ENCODE results near the gene ELL2.
"Not testable (repeated sequence)": the region's sequence is repeated elsewhere in the genome, so short reads cannot be mapped to it uniquely, and the experiment has no call there.

Gene ELL2

DNA sequence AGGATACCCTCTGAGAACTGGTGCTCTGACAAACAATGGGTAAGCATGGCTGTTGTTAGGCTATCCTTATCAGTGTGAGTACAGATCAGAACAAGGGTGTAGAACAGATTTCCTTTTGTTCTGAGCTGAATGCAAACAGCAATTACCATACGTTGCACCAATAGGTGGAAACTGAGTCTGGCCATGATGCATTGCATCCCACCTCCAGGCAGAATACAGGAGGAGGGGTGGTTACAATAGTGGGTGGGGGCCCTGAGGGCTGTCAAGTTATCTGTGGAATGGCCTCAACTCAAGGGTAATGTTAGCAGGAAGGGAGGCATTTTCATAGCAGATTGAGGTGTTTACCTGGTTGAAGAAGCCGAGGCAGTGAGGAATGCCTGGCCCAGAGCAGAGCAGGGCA, 84.9 kb downstream of the ELL2 start:
- no peak for DNase-seq

DNA sequence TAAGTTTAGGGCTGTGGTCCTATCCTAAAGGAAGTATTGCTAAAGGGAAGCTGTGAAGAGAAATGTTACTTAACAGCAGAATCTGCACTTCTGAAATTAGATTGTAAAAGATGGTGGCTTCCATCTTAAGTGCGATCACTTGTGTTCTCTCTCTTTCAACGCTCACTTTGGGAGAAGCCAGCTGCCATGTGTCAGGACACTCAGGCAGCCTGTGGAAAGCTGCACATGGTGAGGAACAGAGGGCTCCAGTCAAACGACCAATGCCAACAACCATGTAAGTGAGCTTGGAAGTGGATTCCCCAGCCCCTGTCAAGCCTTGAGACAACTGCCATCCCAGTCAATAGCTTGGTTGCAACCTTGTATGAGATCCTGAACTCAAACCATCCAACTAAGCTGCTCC, 87.4 kb downstream of the ELL2 start:
- DNase-seq: no peak

DNA sequence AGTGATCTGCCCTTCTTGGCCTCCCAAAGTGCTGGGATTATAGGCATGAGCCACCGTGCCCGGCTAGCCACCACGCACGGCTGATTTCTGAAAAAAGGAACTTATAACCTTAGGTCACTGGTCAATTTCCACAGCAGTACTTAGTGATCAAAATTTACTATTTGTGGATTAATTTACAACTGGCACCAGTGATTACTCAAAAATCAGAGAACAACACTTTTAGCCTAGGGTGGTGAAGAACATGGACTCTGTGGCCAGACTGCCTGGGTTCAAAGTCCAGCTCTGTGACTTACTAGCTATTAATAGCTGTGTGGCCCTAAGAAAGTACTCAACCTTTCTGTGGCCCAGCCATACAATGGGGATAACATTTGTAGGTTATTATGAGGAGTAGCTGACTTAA, 88.3 kb downstream of the ELL2 start:
- DNase-seq: no peak

DNA sequence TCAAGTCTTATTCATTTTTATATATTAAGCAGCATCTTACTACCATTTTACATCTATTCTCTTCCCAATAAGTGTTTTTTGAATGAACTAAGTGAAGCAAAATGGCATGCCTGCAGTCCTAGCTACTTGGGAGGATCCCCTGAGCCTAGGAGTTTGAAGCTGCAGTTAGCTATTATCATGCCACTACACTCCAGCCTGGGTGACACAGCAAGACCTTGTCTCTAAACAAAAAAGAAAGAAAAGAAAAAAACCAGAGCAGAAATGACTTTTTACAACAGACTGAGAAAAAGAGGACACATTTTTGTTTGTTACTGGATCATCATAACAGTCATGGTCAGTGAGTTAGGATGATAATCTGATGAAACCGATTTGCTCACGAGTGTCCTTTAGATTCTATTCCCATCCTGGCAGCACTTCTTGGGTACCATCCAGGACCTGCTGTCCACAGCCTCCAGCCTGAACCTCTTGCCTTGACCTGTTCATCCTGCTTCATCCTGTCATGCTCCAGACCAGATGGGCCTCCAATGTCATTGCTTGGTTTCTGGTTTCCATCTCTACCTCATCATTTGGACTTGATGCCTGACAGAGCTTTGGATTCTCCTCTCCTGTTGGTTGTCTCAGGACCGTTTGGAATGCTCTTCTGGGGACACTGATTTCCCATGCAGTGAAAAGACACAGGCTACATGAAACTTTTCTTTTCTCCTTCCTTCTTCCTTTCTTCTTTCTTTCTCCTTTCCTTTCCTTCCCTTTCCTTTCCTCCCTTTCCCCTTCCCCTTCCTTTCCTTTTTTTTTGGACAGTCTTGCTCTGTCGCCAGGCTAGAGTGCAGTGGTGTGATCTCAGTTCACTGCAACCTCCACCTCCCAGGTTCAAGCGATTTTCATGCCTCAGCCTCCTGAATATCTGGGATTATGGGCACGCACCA, 89.0 kb downstream of the ELL2 start:
- DNase-seq: no peak

DNA sequence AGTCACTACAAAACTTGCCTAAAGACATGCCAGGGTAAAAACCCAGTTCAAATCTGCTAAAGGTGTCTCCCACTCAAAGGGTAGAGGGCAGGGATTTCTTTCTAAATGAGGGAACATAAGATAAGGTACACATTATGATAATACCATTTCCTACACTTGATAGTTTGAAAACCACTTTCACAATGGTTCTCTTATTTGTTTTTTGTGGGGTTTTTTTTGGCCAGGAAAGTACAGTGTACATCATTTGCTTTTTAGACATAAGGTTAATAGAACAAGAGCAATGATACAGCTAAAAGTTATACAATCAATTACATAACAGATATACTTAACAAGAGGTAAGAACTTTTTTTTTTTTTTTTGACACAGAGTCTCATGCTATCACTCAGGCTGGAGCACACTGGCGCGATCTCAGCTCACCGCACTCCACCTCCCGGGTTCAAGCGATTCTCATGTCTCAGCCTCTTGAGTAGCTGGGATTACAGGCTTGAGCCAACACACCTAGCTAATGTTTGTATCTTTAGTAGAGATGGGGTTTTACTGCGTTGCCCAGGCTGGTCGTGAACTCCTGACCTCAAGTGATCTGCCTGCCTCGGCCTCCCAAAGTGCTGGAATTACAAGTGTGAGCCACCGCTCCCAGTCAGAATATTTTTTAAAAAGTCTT, 90.4 kb downstream of the ELL2 start:
- DNase-seq: no peak

DNA sequence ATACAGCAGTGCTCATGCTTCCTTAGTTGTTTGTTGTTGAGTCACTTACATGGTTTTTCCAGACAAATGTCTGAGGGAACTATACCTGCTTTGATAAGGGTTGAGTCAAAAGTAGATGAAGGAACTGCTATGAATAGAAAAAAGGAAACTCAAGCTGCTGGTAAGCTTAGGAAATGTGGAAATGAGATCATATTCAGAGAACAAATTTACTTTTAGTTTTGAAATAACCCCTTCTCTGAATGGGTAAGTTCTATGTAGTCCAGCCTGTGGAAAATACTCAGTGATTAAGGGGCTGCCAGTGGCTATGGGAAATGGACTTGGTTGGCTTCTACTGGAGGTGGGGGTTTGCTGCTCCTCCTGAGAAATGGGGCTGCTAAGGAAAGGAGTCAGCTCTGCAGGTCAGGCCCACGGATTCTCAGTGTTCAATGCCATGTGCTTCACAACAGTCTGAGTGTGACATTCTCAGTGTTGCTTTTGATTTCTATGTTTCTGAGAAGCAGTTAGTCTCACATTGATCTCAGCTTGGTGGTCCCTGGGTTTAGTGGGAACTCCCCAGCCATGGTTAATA, 91.5 kb downstream of the ELL2 start:
- no peak for DNase-seq

DNA sequence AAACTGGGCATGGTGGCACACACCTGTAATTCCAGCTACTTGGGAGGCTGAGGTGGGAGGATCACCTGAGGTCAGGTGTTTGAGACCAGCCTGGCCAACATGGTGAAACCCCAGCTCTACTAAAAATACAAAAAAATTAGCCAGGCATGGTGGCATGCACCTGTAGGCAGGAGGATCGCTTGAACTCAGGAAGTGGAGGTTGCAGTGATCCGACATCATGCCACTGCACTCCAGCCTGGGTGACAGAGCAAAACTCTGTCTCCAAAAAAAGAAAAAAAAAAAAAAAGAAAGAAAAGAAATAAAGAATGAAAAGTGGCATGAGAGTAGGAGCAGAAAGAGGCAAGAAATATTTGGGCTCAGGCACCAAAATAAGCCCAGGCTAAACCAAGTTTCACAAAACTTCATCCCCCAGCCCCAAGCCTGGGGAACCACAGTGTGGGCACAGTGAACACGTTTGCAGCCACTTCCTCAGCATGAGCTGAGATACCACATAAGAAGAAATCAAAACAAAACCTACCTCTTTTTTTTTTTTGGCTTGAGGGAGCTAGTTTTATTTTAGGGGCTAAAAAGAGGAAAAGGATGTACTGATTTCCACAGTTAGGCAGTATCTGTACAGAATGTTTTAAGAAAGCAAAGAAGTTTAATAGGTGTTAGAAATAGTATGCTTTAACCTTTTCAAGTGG, 92.3 kb downstream of the ELL2 start:
- not testable (repeated sequence) for DNase-seq

DNA sequence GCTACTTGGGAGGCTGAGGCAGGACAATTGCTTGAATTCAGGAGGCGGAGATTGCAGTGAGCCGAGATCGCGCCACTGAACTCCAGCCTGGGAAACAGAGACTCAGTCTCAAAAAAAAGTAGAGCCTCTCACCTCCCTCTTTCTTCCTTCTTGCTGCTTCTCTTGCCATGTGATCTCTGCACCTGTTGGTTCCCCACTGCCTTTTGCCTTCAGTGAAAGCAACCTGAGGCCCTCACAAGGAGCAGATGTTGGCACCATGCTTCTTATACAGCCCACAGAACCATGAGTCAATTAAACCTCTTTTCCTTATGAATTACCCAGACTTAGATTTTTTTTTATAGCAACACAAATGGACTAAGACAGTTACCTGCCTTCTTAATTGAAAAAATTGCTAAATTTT, 93.5 kb downstream of the ELL2 start:
- no peak for DNase-seq

DNA sequence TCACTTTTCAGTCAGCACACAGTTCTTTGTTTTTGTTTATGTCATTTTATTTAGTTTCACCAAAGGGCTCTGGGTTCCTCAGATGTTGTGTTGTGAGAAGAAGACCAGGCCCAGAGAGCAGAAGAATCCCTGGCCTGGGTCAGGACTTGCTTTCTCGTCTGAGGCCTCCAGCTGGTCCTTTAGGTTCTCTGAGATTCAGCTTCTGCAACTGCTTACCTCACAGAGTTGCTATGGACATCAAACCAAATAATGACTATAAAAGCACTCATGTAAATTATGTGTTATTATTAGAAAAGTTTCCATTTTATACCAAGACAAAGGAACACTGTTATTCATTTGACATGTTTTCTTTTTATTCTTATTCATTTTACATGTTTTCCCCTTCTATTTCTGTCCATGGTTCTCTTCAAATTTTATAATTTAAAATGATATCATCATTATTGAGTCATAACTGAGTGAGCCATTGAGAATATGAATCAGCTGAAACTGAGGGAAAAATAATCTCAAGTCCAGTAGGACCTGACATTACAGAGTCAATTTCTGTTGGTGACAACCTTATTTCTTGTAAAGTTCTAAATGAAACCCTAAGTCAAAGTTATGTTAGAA, 95.1 kb downstream of the ELL2 start:
- DNase-seq: no peak

DNA sequence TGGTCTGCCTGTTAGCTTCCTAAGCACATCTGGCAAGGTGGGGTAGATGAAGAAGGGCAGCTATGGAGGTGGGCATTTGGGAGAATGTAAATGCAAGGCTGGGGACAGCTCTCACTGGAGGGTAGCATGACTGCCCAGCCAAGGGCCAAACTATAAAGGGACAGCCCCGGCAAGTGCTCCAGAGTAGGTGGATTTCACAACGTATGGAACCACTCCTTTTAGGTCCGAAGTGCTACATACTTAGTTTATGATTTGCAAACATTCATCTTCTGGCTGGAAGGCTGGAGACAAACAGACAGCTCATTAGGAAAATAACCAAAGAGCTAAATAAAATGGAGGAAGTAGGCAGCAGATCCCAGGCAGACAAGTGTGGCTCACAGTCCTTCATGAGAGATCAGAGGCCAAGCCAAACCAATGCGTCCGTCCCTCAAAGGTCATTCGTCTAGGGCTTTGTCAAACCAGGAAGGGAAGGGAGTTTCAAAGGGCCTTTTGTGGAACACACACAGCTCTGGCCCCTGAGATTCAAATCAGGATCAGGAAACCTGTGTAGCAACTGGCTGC, 96.6 kb downstream of the ELL2 start:
- DNase-seq: no peak

DNA sequence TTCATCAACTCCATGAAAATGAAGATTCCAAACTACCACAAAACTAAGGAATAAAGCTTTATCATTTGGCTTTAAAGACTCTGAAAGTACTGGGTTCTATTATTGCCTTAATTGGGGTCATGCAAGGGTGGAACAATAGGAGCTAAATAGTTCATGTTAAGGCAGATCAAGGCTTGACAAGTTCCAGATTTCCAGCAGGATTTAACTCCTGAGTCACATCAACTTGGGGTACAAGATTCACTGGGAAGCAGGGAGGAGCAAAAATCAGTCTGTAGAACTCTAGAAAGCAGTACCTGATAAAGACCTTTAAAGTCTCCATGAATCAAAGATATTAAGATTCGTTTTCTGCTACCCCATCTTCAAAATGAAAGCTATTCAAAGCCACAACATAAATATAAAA, 97.2 kb downstream of the ELL2 start:
- DNase-seq: no peak

DNA sequence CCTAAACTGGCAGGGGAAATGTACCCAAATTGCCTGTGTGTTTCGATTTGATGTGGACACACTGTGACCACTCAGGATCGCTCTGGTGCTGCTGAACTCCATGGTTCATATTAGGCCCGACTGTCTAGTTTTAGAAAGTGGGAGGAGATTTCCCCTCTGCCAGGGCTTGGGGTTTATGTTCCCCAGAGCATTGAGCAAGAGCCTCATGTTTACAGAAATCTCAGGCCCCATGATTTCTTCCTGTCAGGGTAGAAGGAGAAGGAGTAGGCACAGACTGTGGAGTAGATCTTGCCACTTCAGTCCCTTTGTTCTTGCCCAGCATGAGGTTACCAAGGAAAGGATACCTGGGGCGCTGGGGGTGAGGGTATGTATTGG, 98.3 kb downstream of the ELL2 start:
- no peak for DNase-seq

DNA sequence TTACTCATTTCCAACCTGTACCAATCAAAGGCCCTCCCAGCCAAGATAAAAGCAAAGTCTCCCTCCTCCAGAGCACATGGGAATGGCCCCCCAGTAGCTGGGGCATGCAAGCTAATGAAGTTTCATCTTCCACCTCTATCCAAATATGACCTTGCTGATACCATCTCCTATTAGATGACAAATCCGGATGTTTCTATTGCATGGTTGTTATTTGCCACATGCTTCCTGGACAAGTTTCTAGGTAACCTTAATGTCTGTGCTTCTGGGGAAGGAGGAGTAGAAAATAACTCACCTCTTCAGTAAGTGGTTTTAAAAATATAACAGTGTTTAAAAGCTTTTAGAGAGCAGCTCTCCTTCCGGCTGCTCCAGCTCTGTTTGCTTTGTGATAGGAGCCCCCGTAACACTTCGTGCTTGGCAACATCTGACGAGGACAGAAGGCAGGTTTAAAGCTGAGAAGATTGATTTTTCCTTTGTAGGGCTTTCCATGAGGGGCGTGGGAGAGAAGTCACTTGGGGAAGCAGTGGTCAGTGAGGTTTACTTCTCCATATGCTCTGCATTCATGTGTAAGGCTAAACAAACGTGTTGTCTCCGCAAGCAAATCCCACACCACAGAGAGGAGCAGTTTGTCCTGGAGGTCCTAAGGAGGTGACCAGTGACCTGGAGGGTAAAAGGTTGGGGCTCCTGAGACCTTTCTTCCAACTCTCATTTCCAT, 98.8 kb downstream of the ELL2 start:
- DNase-seq: no peak

DNA sequence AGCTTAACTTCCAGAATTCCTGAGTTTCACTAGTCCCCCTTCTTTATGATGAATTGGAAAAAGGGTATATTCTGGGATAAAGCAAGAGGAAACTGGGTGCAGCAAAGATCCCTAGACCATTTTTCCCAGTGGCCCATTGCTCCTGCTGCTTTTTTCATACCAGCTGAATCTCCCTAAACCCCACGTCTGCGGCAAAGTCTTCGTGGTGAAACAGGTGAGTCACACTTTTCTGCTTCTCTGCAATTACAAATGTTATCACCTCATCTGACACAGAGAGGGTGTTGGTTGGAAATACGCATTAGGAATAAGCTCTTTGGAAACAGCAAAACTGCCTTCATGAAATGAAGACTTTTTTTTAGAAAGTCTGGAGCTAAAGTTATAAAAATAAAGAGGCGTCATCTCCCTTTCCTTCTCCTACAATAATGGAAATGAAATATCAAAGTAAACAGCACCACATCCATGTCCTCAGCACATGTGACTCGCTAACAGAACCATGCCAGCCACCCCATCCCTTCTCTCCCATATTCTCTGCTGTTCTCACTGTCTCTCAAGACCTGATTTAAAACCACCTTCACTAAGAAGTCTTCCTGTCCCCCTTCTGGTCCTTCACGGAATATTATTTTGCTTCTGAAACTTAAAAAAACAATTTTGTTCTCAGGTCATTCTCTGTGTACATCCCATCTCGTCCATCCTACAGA, 99.6 kb downstream of the ELL2 start:
- DNase-seq: no peak

DNA sequence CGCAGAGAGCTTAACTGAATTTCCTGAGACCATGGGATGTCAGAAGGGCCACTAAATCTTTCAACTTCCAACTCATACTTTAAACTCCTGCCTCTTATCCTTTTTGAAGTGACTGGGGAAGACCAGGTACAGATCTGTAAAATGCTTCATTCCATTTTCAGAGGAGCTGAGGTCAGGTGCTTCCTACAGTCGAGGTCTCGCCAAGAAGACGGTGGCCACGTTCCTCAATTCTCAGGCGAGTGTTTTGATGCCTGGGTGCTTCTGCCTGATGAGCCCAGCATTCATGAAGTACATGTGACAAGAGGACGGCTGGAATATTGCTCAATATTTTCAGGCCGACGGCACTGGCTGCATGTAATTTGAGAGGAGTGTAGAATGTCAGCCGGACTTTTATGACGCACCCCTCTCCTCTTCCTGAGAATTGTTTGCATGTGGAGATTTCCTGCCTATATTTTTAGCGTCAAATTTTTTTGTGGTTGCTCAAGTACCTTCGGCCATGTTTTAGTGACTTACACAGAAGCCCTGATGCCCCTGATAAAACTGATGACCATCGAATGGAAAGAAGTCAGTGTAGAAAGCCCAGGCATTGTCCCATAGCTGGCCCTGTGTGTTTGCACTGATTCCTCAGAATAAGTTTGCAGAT, 100.3 kb downstream of the ELL2 start:
- DNase-seq: no peak

DNA sequence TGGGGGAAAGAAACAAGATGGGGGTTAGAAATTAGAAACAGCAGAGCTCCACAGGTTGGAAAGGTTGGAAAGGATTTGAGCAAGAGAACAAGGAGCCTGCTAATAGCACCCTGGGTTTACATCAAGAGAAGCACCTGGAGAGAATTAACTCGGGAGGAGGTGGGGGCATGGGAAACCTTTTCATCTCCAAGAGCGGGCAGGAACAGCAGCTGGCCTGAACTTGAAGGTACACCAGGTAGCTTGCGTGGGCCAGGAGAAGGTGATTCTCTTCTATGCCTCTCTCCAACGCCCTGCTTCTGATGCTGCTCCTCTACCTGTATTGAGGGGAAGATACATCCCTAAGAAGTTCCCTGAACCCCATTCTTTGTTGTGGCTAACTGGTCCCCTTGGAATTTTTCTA, 102.0 kb downstream of the ELL2 start:
- no peak for DNase-seq

DNA sequence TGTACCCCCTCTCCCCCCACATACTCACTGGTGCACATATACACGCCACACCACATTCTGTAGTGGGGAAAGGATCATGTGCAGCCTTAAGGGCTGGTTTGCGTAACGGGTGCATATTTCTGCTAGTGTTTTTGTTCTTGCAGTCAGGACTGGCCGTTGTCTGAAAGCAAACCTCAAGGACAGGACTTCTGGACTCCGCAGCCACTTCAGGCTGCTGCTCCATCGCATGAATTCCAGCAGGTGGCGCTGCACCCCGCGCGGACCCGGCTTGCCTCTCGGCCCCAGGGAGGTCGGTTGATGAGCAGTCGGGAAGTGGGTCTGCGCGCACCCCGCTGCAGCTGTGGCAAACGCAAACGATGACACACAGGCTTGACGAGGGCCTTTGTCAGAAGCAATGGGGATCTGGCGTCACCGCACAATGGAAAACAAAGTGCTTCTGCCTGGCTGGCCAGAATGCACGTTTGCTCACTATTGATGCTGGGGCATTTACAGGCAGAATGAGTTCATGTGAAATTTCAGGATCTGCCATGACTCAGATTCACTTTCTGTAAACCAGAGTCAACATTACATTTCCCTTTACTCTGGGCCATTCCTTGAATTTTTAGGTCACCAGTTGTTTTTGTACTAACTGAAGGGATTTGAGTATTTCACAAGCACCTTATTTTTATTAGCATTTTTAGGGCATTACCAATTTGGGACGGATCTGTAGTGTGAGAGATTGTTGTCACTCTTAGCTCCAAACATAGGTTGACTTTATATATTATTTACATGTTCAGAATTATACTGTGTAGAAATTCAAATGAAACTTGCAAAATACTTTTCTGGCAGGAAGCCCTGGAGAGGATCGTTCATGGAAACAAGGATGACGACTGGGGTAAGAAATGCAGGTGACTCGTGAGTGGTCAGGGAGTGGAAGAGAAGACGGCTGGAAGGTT, 102.7 kb downstream of the ELL2 start:
- DNase-seq: peak; percentile 96

DNA sequence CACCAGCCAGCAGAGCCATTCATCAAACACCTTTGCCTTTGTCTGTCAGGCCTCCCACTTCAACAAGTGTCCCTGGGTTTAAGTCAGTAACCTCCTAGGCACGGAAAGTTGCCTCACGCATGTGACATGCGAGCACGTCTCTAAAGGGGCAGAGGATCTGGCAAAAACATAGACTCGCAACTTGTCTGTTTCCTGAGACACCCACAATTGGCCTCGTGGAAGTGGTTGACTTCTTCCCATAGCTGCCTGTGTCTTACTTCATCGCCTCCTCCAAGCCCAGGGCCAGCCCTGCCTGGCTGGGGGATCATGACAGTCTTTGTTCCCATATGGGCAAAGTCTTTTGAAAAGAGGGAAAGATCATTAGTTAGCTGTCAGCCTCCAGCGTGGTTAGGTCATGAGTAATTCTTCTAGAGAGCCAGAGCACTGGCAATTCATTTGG, 103.6 kb downstream of the ELL2 start:
- peak; percentile 63 for DNase-seq

DNA sequence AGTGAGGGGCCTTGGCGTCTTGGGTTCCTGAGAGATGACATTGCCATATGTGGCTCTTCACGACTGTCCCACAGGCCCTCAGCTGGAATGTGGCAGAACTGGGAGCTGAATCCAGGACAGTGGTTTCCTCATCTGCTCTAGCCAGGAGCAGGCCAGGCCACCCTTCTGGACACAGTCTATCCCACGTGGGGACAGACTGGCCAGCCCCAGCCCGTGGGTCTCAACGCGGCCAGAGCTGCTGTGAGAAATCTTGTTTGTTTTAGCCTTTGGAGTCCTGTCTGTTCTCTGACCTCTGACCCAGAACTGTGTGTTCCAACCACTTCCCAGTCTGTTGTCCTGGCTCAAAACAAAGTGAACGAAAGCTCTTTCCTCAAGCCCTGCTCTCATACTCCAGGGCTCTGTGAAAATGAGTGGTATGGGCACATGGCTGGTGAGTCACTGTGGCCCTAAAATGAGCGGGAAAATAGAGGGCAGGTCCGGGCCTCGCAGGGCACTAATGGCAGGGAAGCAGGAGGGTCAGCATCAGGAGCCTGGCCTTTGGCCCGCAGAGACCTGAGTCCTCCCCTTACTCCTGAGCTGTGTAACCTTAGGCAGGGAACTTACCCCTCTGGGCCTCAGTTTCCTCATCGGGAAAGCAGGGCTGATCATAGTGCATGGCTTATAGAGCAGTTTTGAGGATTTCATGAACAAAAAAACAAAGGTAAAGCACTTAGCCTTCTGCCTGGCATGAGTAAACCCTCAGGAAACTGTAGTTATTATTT, 104.3 kb downstream of the ELL2 start:
- DNase-seq: no peak
